GM19452 (cell line): ENCODE data around the gene SRXN1.

Experiments used
- ATAC-seq: cut with Tn5 transposase; IDR thresholded peaks from one replicate; pipeline ENCODE4 v1.9.1; 2021; ENCODE audit not compliant: unreplicated experiment

The SRXN1 gene

DNA sequence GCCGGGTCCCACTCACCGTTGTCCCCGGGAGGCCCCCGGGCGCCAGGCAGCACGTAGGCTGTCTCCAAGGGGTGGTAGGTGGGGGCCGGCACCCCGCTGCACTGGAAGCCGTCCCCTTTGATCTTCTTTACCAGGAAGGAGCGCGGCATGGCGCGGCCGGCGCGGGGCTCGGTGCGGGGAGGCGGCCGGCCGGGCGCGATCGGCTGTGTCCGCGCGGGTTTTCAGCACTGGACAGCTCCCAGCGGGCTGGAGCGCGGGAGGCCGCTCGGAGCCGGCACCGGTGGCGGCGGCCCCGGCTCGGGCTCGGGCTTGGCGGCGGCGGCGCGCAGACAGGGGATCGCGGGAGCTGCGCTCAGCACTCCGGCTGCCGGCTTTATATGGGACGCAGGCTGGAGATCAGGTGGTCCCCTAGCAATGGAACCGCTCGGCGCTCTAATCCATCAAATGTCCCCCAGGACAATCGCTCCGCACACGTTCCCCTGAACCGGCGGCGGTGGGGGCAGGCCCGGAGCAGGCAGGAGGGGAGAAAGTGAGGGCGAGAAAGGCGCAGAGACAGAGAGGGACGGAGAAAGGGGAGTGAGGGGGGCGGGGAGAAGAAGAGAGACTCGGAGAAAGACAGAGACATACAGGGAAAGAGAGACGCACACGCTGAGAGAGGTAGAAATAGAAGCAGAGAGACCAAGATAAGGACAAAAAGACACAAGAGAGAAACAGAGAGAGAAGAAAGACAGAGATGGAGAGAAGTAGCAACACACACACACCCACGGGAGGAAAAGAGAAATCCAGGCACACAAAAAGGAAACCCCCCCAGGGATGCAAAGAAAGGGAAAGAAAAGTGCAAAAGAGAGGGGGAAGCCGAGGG is 22.7 kb upstream of the SRXN1 start, which contains the start of gene SCRT2:
Gene SCRT2 (minus strand): TSS at position 350 of the 862 bp plus-strand sequence. CDS start 201 bp downstream, at position 149.
- ATAC-seq, result no peak

DNA sequence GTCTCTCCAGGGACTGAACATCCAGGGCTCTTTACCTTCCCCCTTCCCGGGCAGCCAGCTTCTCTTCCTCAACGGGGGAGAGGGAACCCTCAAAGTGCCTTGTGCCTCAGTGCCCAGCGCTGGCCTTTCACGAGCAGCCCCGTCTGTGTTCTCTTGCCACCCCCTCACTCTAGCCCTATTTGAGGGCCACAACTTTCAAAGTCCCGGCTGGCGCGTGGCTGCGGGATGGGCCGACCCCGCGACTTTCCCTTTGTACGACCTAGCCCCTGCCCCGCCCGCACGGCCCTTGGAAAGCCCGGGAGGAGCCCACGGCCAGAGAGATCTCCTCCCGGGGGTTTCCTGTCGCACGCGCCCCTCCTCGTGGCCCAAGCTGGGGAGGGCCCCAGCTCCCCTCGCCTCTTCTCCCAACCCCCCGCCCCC is 22.0 kb upstream of the SRXN1 start:
- no peak for ATAC-seq

DNA sequence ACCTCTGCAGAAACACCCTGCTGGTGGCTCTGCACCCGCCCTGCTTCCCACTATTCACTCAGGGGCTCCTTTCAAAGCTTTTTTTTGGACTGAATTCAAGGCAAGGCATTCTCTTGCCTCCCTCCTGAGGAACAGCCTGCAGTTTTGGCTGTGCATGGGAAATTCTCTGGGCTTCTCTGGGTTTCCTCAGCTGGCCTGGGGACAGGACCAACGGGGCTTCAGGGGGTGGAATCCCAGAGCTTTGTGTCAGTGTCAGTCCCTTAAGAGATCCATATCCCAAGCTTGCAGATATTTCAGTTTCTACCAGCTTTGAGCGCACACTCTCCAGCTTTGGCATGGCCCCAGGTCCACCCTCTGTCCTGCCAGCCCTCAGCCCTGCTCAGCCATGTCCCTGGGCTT is 20.6 kb upstream of the SRXN1 start:
- no peak for ATAC-seq

DNA sequence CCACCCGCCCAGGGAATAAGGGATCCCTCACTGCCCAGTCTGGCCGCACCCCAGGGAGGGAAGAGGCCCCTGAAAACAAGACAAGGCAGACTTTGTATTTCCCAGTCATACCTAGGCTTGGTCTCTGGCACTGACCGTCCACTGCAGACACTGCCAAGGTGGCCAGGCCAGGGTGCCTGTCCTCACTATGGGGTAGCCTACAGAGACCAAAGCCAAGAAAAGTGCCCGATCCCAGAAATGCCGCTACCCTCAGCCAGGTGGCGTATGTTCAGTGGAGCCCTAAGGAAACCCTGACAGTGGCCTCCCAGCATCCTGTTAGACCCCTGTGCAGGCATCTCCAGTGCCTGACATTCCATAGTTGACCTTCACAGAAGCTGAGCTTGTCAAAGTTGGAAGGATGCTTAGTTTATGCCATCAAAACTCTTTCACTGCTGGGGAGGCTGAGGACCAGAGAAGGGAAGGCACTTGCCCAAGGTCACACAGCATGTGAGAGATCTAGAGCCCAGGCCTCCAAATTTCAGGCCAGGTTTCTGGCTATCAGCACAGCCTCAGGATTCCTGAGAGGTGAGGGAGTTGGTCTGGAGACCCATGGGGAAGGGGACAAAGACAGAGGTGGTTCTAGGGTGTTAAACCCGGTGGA is 20.1 kb upstream of the SRXN1 start:
- ATAC-seq, result no peak

DNA sequence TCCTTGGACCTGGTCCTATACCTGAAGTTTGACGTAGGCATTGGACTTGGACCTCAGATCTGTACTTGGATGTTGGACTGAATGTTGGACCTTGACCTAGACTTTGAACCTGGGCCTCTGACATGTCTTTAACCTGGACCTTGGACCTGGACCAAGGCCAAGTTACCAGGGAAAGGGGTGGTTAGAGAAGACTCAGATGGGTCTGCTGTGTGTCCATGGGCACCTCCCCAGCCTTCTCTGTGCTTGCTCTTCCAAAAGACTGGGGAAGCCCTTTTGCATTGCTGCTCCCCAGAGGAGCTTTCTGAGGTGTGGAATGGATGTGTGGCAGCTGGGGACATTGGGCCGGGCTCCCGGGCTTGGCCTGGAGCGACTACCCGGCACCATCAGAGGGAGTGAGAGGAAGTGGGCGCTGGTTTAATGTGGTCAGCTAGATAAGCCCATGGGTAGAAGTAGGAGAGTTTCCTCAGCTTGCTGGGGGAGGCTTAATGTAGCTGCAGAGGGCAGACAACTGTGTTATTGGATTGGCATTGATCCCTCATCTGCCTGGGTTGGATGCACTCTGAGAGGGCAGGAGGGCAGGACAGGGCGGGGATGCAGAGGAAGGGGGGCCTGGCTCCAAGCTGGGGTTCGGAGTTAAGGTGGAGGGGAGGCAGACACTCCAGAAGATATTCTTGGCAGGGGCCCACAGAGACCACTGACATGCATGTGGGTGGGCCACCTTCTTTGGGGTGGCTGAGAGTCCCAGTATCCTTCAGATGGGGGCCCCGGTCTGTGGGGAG is 18.4 kb upstream of the SRXN1 start:
- no peak for ATAC-seq

DNA sequence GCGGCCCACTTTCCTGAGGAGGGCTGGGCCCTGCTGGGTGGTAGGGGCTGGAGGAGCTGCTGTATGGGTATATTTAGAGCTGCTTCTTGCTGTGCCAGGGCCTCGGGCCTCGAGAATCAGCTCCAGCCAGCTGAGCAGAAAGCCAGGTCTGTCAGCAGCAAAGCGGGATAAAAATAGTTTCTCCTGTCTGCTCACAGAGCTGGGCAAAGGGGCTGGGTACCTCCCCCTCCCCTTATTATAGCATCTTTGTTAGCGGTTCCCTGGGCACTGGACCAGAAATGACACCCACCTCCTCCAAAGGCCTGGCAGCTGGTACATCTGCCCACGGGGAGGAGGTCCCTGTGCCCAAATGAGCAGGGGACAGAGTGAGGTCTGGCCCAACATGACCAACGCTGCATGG is 16.6 kb upstream of the SRXN1 start:
- ATAC-seq, result no peak

DNA sequence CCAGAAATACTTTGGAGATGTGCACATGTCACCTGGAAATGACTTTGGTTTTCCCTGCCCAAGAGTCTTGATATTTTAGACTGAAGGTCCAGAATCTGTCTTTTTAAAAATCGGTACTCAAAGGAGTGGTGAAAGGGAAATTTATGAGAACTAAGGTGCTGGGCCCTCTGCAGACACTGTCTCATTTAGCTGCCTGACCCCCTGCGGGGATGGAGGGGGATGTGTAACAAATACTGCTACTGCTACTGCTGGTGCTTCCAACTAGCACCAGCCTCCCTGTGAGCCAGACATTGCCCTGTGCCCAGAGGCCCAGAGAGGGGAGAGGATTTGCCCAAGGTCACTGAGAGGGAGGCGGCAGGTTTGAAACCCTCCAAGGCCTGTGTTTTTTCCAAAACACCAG is 15.6 kb upstream of the SRXN1 start:
- ATAC-seq, result no peak

DNA sequence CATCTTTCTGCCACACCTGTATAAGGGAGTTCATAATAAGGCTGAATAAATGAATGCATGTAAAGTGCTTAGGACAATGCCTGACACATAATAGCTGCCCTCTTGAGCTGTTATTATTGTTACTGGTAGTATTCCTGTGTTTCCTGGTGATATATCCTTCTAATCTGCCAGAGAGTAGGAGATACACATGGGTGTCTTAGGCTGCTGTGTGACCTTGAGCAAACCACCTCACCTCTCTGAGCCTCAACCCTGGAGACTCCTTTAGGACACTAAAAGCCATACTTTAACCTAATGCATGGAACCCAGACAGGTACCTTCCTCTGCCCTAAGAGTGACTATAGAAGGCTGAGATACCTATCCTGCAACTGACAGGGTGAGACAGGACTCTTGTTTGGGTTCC is 15.1 kb upstream of the SRXN1 start:
- no peak for ATAC-seq

DNA sequence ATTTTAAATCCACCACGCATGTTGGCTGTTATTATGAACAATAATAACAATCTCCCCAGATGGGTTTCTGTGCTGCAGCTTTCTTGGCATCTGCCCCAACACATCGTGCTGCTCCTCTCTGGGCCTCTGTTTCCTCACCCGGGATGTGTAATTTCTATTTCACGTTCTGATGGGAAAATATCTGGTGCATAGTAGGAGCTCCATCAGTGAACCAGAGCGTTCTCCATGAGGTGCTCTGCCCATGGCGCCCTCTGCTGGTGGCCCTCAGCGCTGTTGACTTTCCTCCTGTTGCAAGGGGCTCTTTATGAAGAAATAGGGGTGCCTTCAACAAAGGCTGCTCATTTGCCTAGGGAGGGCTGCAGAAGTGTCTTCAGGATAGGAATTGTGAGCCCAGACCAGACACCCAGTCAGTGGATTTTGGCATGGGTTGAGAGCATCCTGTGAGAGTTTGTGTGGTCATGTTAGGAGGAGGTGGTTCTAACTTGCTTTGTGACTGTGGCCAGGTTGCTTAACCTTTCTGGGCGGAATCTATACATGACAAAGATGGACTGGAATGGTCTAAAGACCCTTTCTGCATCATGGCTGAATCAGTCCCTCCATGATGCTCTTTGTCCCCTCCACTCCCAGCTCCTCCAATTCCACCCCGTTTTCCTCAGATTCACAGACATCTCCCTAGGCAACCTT is 14.5 kb upstream of the SRXN1 start:
- no peak for ATAC-seq

DNA sequence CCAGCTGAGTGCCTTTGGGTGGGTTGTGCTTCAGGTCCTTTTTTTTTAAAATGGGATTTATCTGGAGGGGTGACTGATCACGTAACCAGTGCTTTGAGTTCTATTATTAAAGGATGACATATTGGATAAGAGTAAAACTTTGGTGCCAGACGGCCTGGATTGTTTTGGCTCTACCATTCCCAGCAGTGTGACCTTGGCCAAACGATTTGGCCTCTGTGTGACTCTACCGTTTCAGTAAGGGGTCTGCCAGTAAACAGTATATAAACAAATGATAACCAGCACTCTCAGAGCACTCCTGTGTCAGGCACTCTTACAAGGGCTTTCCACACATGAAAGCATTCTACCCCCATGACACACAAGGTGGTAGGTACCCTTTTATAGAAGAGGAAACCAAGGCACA is 13.9 kb upstream of the SRXN1 start:
- no peak for ATAC-seq

DNA sequence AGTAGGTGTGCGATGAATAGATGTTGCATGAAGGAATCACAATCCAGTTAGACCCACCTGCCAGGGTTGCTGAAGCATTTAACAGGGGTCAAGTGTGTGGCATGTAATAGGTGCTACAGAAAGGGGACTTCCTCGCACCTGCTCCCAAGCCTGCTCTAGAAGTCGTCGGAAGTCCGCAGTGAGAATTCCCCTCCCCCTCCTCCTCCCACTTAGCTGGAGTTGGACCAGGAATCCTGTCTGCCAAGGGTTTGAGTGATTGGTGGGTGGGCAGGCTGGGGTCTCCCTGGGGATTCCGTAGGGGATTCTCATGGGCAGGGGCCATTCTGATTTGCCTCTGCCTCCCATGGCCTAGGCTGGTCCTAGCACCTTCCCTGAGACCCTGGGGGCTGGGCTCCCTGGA is 12.3 kb upstream of the SRXN1 start:
- ATAC-seq, result no peak

DNA sequence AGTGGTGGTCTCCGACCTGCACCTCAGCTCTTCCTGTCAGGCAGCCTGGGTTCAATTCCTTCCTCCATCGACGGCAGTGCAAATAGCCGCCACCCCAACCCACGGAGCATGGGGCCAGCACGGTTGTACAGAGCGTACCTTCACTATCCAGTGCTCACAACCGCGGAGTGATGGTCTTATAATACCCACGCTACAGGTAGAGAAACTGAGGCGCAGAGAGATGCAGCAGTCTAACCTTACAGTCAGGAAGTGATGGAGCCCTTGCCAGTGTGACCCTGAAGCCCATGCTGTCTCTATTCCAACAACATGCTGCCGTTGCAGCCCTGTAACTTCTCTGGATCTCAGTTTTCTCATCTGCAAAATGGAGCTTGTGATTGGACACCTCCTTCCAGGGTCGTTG is 11.6 kb upstream of the SRXN1 start:
- ATAC-seq, result no peak

DNA sequence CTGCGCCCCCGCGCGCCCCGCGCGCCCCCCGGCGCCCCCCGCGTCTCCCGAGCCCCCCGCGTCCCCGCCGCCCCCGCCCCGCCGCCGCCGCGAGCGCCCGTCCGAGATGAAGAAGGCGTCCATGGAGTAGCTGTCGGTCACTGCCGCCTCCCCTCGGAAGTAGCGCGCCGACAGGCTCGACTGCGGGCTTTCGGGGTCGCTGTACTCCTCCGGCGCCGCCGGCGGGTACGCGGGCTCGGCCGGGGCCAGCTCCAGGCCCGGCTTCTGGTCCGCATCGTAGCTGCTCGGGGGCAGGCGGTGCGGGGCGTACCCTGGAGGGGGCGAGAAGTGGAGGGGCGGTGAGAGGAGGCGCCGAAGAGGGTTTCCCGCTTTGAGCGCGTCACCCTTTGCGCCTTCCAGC is 11.2 kb upstream of the SRXN1 start:
- ATAC-seq, result no peak

DNA sequence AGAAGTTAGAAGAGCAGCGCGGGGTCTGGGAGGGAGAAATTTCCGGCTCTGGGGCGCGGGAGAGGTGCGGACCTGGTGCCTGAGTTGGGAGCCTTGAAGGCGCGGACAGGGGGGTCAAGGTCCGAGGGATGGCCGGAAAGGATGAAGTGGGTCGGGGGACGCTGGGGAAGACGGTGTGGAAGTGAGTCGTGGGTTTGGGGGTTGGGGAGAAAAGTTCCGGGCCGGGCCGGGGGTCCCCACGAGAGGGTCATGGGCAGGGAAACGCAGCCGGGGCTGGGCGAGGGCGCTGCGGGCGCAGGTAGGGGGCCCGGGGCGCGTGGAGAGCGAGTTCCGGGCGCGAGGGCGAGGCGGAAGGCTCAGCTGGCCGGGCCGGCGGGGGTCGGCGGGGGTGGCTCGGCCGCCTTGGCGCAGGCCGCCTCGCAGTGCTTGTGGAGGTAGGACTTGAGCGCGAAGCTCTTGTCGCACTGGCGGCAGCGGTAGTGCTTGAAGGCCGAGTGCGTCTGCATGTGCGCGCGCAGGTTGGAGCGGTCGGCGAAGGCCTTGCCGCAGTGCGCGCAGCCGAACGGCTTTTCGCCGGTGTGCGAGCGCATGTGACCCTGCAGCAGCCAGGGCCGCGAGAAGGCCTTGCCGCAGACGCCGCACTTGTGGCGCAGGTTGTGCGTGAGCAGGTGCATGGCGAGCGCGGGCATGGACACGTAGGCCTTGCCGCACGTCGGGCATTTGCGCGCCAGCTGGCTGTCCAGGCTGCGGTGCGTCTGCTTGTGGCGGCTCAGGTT is 10.5 kb upstream of the SRXN1 start:
- ATAC-seq, result no peak

DNA sequence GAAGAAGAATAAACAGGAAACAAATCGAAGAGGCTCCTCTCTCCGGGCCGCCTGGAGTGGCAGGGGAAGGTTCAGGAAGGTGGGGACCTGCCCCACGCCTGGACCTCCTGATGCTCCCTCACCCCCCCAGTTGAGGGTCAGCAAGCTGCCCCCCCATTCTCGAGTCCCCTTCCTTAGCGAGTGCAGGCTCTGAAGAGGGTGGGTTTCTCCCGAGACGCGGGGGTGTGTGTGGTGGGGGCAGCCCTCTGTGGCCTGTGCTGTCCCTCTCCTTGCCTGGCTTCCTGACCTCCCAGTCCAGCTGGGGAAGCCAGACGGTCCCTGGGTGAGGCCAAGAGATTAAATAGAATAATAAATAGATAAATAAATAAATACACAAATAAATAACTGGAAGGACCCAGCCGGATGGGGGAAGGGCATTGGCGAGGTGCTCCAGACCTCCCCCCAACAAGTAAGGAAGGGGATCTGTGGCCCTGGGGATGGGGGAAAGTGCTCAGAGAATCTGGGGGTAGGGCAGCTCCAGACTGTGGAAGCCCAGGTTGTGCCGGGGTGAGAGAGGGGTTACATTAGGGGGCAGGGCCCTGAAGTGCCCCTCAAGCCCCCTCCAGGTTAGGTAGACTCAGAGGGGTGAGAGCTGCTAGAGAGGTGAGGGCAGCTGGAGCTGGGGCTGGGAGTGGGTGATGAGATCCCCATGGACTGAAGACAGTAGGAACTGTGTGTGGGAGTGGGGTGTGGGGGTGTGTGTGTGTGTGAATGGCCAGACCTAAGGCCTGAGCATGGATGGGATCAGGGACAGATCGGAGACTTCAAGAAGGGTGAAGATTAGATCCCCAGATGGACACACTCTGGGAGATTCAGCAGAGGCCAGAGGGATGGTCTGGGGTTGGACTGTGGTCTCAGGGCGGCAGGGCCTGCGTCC is 9.5 kb upstream of the SRXN1 start:
- ATAC-seq, result no peak

DNA sequence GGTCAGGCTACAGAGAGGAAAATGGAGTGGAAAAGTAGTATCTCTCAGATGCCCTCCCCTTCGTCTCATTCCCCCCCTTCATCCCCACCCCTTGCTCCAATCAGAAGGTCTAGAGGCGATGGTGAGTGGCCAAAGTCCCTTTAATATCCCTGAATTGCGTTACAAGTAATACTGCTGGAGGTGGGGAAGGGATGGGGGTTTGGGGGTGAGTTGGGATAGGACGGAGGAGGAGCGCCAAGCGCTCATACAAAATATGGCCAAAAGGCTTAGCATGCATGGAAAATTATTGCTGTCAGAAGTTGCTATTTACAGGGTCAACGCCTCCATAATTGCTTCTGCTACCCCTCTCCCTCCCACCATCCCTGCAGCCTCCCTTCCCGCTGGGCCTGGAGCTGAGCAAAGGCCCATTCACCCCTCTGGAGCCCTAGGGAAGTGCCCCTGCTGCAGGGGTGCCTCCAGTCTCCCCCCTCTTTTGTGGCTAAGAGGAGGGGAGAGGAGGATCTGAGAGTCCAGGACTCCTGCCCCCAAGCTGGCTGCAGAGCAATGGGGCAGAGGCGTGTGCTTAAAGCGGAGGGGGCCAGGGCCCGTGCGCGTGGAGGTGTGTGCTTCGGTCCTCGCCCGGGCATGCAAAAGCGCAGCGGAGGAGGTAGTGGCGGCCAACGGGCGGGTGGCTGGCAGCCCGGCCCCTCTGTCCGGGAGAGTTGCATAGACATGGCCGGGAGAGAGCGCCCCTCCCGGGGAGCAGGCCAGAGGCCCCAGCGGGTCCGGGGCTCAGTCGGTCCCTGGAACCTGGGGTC is 8.7 kb upstream of the SRXN1 start:
- no peak for ATAC-seq

DNA sequence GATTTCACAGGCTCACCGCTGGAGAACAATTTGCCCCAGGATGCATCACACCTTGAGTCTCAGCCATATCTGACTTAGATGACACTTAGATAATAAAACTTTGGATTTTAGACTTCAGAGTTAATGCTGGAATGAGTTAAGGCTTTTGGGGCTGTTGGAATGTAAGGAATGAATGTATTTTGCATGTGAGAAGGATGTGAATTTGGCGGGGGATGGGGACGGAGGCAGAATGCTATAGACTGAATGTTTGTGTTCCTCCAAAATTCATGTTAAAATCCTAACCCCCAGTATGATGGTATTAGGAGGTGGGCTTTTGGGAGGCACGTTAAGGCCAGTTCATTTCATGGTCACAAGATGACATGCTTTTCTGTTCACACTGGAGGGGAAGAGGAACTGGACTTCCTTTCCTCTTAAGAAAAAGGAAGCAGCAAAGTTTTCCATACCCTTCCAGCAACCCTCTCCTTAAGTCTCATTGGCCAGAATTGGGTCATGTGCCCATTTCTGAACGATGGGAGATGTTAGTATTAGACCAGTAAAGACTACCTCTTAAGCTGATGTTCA is 5.8 kb upstream of the SRXN1 start:
- no peak for ATAC-seq

DNA sequence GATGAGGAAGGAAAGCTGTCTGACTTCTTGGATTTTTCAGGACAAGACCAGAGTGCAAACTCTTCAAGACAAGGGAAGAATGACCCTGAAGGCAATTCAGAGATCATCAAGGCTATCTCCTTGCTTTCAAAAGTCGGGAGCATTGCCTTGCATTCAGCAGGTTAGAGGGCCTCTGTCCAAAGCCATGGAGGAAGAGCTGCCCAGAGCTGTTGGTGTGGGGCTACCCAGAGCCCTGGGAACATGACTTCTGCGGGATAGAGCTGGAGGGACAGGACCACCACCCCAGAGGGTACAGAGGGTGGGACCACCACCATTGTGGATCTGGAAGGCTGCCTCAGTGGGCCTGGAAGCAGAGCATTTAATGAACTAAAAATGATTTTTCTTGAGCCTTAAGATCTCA is 5.2 kb upstream of the SRXN1 start:
- no peak for ATAC-seq
